Thyroid gland (tissue), 4 donors: ENCODE measurements around the gene OR2T27.

Experiments
- POLR2A ChIP-seq, 2 donors: fragments of 450-650 bp; IDR thresholded peaks; one replicate each; pipeline ENCODE4 v1.6.1; 2017; ENCODE audit warnings: antibody characterized with exemption in 2 of 2, mild to moderate bottlenecking in 2 of 2, moderate library complexity in 1 of 2
- TF ChIP-seq, protein P1 (sequence below), 6 experiments: fragments of 200-600 bp in 3 of 6; fragments of 450-650 bp in 3 of 6; sonication (generic) in 3 of 6; IDR thresholded peaks; one replicate each; pipeline ENCODE4 v1.5.1; 2016 to 2019; ENCODE audit warnings: antibody characterized with exemption in 6 of 6, mild to moderate bottlenecking in 2 of 6, inconsistent platforms in 1 of 6, moderate library complexity in 1 of 6

- no peak for TF ChIP-seq POLR2A (IDR thresholded peaks at IDR 0.05)
- TF ChIP-seq, protein P1, sequence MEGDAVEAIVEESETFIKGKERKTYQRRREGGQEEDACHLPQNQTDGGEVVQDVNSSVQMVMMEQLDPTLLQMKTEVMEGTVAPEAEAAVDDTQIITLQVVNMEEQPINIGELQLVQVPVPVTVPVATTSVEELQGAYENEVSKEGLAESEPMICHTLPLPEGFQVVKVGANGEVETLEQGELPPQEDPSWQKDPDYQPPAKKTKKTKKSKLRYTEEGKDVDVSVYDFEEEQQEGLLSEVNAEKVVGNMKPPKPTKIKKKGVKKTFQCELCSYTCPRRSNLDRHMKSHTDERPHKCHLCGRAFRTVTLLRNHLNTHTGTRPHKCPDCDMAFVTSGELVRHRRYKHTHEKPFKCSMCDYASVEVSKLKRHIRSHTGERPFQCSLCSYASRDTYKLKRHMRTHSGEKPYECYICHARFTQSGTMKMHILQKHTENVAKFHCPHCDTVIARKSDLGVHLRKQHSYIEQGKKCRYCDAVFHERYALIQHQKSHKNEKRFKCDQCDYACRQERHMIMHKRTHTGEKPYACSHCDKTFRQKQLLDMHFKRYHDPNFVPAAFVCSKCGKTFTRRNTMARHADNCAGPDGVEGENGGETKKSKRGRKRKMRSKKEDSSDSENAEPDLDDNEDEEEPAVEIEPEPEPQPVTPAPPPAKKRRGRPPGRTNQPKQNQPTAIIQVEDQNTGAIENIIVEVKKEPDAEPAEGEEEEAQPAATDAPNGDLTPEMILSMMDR (IDR thresholded peaks at IDR 0.05) = no peak
Observed at GRCh38 chr1:248625166-248625565, 30.2 kb downstream of the OR2T27 start.
